GM23338 (cell line): ENCODE results near the gene CHCHD6. TPM values are rescaled to one million over a fixed set of nuclear protein-coding genes. Genes with fewer than 3 reads are reported as not detected.

ENCODE experiments used
- ATAC-seq: fragments of 200-7000 bp; cut with Tn5 transposase; 3 replicates; pipeline ENCODE4 v1.9.1; 2020
- DNase-seq: peaks from one replicate; pipeline ENCODE4 v3.0.0-alpha.2; 2015; ENCODE audit warnings: low spot score
- H2AFZ ChIP-seq: fragments of 200-600 bp; sonication (generic); 2 replicates; pipeline ENCODE4 v1.8.0; 2016; ENCODE audit warnings: antibody characterized with exemption, mild to moderate bottlenecking, moderate library complexity
- H3F3A ChIP-seq: fragments of 200-600 bp; sonication (generic); replicated peaks from 2 replicates; pipeline ENCODE4 v1.8.0; 2017; ENCODE audit warnings: antibody characterized with exemption, mixed run types, low read depth
- H3K27ac ChIP-seq: fragments of 200-600 bp; sonication (generic); 2 replicates; pipeline ENCODE4 v1.6.1; 2016; ENCODE audit warnings: low read depth
- H3K27me3 ChIP-seq: fragments of 200-600 bp; sonication (generic); 2 replicates; pipeline ENCODE4 v1.8.0; 2016; ENCODE audit warnings: mild to moderate bottlenecking, mixed run types, moderate library complexity; ENCODE audit not compliant: insufficient read depth
- H3K36me3 ChIP-seq: fragments of 200-600 bp; sonication (generic); 2 replicates; pipeline ENCODE4 v1.8.0; 2016; ENCODE audit warnings: mild to moderate bottlenecking; ENCODE audit not compliant: insufficient read depth
- H3K4me1 ChIP-seq: fragments of 200-600 bp; sonication (generic); 2 replicates; pipeline ENCODE4 v1.8.0; 2016; ENCODE audit warnings: mild to moderate bottlenecking, moderate library complexity; ENCODE audit not compliant: insufficient read depth
- H3K4me2 ChIP-seq: fragments of 200-600 bp; sonication (generic); 2 replicates; pipeline ENCODE4 v1.7.1; 2017; ENCODE audit warnings: mixed run types
- H3K4me3 ChIP-seq: fragments of 200-600 bp; sonication (generic); 2 replicates; pipeline ENCODE4 v1.6.1; 2016; ENCODE audit warnings: mixed run types
- H3K79me2 ChIP-seq: fragments of 200-600 bp; sonication (generic); replicated peaks from 2 replicates; pipeline ENCODE4 v1.8.0; 2017; ENCODE audit warnings: mild to moderate bottlenecking; ENCODE audit not compliant: insufficient read depth
- H3K9me2 ChIP-seq: fragments of 200-600 bp; sonication (generic); 2 replicates; pipeline ENCODE4 v1.8.0; 2017; ENCODE audit not compliant: insufficient read depth
- H4K20me1 ChIP-seq: fragments of 200-600 bp; sonication (generic); replicated peaks from 2 replicates; pipeline ENCODE4 v1.8.0; 2017; ENCODE audit warnings: mild to moderate bottlenecking; ENCODE audit not compliant: insufficient read depth
- H3K27ac Mint-ChIP-seq: 2 replicates; pipeline ENCODE4 v1.8.0; 2020; ENCODE audit warnings: inconsistent platforms, mild to moderate bottlenecking, moderate library complexity, mixed read lengths
- H3K27me3 Mint-ChIP-seq: 3 replicates; pipeline ENCODE4 v1.8.0; 2022; ENCODE audit warnings: low read depth, mild to moderate bottlenecking, moderate library complexity, mixed read lengths, inconsistent platforms; ENCODE audit not compliant: insufficient read depth, poor library complexity
- H3K36me3 Mint-ChIP-seq: 3 replicates; pipeline ENCODE4 v1.8.0; 2021; ENCODE audit warnings: low read depth, mild to moderate bottlenecking, inconsistent platforms, moderate library complexity, mixed read lengths
- H3K4me1 Mint-ChIP-seq: 3 replicates; pipeline ENCODE4 v1.8.0; 2020; ENCODE audit warnings: mild to moderate bottlenecking, inconsistent platforms, mixed read lengths
- H3K4me3 Mint-ChIP-seq: 3 replicates; pipeline ENCODE4 v1.8.0; 2021; ENCODE audit warnings: moderate library complexity, mild to moderate bottlenecking, inconsistent platforms, mixed read lengths
- H3K9me3 Mint-ChIP-seq: 3 replicates; pipeline ENCODE4 v1.8.0; 2020; ENCODE audit warnings: moderate library complexity, mild to moderate bottlenecking, inconsistent platforms, mixed read lengths
- CREB1 ChIP-seq: fragments of 250-450 bp; sonication (Bioruptor Pico); IDR thresholded peaks from 2 replicates; pipeline ENCODE4 v1.5.0; 2020; ENCODE audit warnings: low read depth, mild to moderate bottlenecking, moderate library complexity
- CTCF ChIP-seq, 2 experiments: fragments of 200-600 bp in 1 of 2; sonication (generic) in 1 of 2; conservative IDR thresholded peaks; 2 replicates each; pipeline versions ENCODE4 v1.5.1 to v1.6.1; 2016 to 2017; ENCODE audit warnings: antibody characterized with exemption in 2 of 2, low read depth in 2 of 2, mild to moderate bottlenecking in 2 of 2, moderate library complexity in 1 of 2
- ETS1 ChIP-seq: IDR thresholded peaks from 2 replicates; pipeline ENCODE4 v1.6.1; 2016; ENCODE audit warnings: antibody characterized with exemption
- EZH2 ChIP-seq: fragments of 200-600 bp; sonication (generic); IDR thresholded peaks from one replicate; pipeline ENCODE4 v1.8.0; 2017; ENCODE audit warnings: antibody characterized with exemption, mild to moderate bottlenecking, low read depth; ENCODE audit not compliant: unreplicated experiment
- JUNB ChIP-seq: IDR thresholded peaks from one replicate; pipeline ENCODE4 v1.6.1; 2016; ENCODE audit warnings: antibody characterized with exemption; ENCODE audit not compliant: unreplicated experiment
- STAT1 ChIP-seq: IDR thresholded peaks from one replicate; pipeline ENCODE4 v1.6.1; 2016; ENCODE audit warnings: antibody characterized with exemption; ENCODE audit not compliant: unreplicated experiment
- polyA plus RNA-seq: library from polyadenylated mRNA; unstranded; fragments of >200 nt; fragmentation: Nextera tagmentation; extraction: Ambion mirVana; gene quantifications from 2 replicates; pipeline ENCODE4 v1.2.1, GENCODE V29; 2016
- total RNA-seq: library from RNA; depleted of rRNA; stranded (reverse); fragments of >200 nt; shearing (Covaris generic); gene quantifications from 2 replicates; pipeline ENCODE4 v1.2.3, GENCODE V29; 2014
- TF ChIP-seq, protein P1 (sequence below): IDR thresholded peaks from one replicate; pipeline ENCODE4 v1.6.1; 2018; ENCODE audit warnings: antibody characterized with exemption; ENCODE audit not compliant: unreplicated experiment

The CHCHD6 gene
- total and polyA plus RNA-seq, 2 experiments from 2014 or later, result 28.8 to 43.0 TPM

DNA sequence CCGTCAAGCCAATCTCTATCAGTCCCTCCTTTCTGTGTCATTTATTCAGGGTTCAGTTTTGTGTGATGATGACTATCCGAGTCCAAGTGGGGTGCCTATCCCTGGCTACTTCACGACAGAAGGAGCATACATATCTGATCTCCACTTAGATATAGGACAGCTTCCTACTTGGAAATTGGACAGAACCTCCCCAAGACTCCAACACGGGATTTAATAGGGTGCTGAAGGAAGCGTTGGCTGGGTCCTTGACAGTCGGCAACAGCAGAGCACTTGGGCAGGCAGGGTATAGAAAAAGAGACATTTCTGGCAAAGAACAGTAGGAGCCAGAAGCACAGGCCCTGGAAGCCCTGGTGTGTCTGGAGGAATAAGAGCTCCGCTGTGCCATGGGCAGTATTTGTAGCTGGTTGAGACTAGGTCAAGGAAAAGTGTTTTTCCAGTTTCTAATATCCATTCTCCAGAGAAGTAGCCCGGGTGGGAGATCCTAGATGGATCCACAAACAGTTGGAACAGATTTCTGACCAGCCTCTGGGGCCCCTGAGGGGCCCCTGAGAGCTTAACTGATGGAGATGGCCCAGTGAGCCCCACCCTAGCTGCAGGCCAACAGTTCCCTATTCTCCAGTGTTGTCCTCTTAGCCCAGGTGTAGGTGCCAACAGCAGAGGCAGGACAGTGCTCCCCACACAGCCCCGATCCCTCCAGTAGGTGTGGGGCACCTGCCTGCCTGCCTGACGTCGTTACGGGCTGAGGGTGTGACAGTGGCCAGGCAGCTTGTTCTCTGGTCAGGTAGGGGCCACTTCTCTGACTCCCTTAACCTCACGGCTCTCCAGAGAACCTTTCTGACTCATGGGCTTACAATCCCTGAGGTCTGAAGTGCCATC lies 130.8 kb downstream of the CHCHD6 start (continued):
- TF ChIP-seq CREB1 (CRISPR knock-in tag) (no peak), ETS1 (no peak), JUNB (no peak), EZH2 (no peak), STAT1 (no peak)

DNA sequence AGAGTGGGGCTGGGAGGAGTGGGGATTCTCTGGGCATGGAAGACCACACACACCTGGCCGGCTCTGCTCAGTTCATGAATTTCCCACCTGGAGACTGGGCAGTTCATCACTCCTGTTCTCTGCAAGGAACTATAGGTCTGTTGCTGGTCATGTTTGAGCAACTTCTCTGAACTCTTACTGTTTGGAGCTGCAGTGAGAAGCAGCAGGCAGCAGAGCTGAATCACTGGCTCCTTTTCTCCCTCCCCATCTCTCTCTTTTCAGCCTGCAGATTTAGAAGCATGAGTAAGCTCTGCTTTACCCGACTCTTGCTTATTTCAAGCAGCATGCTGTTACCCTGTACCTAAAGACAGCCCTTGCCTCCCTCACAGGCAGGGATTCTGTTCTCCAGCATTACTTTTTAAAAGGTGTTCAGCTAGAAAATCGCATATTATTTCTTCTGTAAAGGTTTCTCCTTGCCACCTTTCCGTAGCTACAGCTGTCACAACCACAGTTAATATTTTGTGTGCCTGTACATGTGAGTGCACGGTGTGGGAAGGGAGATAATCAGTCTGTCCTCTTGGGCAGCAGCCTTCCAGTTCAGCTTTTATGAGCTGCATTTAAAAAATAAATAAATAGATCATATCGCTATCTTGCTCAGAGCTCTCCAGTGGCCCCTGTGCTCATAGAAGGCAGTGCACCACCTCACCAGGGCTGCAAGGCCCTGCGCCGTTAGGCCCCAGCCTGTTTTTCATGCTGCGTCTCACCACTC lies 131.6 kb downstream of the CHCHD6 start:
- H3K9me2 ChIP-seq, result no peaks in the 10 kb centered on the region
- H3K4me3 Mint-ChIP-seq, result no peak overlapping the region
- peak overlapping the region; percentile 74 for H3K27ac Mint-ChIP-seq
- no peaks in the 10 kb centered on the region for H3F3A ChIP-seq
- H3K4me1 ChIP-seq, result no peaks in the 10 kb centered on the region
- H3K27me3 ChIP-seq, result no peaks in the 10 kb centered on the region
- H3K4me2 ChIP-seq, result no peak overlapping the region
- H3K4me3 ChIP-seq, result no peak overlapping the region
- H4K20me1 ChIP-seq, result no peaks in the 10 kb centered on the region; the same call in 1 of the 2 replicates
- H3K79me2 ChIP-seq, result no peaks in the 10 kb centered on the region
- no peak overlapping the region for H2AFZ ChIP-seq
- ATAC-seq (peak; percentile 89), DNase-seq (peak; percentile 36)
- no peaks in the 10 kb centered on the region for H3K9me3 Mint-ChIP-seq
- TF ChIP-seq, protein P1, sequence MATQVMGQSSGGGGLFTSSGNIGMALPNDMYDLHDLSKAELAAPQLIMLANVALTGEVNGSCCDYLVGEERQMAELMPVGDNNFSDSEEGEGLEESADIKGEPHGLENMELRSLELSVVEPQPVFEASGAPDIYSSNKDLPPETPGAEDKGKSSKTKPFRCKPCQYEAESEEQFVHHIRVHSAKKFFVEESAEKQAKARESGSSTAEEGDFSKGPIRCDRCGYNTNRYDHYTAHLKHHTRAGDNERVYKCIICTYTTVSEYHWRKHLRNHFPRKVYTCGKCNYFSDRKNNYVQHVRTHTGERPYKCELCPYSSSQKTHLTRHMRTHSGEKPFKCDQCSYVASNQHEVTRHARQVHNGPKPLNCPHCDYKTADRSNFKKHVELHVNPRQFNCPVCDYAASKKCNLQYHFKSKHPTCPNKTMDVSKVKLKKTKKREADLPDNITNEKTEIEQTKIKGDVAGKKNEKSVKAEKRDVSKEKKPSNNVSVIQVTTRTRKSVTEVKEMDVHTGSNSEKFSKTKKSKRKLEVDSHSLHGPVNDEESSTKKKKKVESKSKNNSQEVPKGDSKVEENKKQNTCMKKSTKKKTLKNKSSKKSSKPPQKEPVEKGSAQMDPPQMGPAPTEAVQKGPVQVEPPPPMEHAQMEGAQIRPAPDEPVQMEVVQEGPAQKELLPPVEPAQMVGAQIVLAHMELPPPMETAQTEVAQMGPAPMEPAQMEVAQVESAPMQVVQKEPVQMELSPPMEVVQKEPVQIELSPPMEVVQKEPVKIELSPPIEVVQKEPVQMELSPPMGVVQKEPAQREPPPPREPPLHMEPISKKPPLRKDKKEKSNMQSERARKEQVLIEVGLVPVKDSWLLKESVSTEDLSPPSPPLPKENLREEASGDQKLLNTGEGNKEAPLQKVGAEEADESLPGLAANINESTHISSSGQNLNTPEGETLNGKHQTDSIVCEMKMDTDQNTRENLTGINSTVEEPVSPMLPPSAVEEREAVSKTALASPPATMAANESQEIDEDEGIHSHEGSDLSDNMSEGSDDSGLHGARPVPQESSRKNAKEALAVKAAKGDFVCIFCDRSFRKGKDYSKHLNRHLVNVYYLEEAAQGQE, result no peak
- peak in 1 of 2 experiments; percentile 14; a peak in 1 of 4 replicates for TF ChIP-seq CTCF (conservative IDR thresholded peaks at IDR 0.05; ENCODE audit: low read depth in 2 of 2)
- 0 out of 3 replicates have a peak, but pooled peaks cover 3% of the 10 kb centered on the region for H3K36me3 Mint-ChIP-seq
- H3K36me3 ChIP-seq, result no peaks in the 10 kb centered on the region; the same call in 1 of the 2 replicates
- peaks cover 7% of the 10 kb centered on the region; the same call in 1 of the 3 replicates for H3K4me1 Mint-ChIP-seq
- H3K27ac ChIP-seq, result no peak overlapping the region
- H3K27me3 Mint-ChIP-seq, result no peaks in the 10 kb centered on the region
